ENCODE measurements around the gene GAD2. TPM values are rescaled to one million over a fixed set of nuclear protein-coding genes. Genes with fewer than 3 reads are reported as not detected.

GAD2 gene
- total RNA-seq, 1 donor from 2014 or later: not detected

DNA sequence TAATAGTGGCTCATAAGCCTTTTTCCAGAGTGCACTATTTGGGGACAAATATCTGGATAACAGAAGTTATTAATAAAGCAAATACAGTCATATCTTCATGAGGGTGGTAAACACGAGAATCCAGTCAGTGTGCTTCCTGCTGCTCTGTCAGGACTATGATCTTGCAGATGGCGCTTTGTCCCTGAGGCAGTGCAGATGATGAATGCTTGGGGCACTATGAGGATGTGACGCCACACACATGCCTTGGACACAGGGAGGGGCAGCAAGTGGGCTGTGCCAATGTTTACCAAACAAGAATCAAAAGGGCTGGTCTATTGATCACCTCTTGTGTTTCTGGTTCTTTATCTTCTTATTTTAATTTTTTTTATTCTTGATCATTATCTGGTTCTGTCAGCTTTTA is 79.8 kb downstream of the GAD2 start:
- Histone ChIP-seq H3K27ac (no peak overlapping the region), H3K4me1 (no peaks in the 10 kb centered on the region), H3K36me3 (no peaks in the 10 kb centered on the region), H3K4me3 (no peak overlapping the region), H3K9me3 (no peaks in the 10 kb centered on the region), H3K27me3 (no peaks in the 10 kb centered on the region)
- intact Hi-C loops (cut with DNase I): no loop called here
- no peak for DNase-seq (ENCODE audit: extremely low spot score in 2 of 2)
- TF ChIP-seq CTCF (IDR thresholded peaks at IDR 0.05) (no peak), POLR2AphosphoS5 (IDR thresholded peaks at IDR 0.05; ENCODE audit: insufficient read depth in 1 of 2, low read depth in 1 of 2) (no peak), POLR2A (IDR thresholded peaks at IDR 0.05) (no peak)

DNA sequence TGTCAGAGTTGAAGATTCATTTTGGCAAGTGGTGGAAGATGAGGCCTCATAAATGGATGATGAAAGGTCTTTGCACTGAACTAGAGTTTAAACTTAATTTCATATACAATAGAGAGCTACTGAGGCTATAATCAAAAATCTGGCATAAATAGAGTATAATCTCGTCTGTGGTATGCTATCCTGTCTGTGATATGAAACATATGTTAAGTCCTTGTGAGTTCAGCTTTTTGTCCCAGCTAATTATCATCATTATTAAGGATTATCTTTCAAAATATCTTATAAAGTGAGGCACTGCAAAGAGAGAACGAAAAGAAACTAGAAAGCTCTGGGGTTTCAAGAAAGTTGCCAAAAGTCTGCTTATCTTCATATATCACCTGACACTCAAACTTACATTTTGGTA is 83.4 kb downstream of the GAD2 start:
- no peaks in the 10 kb centered on the region for H3K4me1 ChIP-seq
- H3K27ac ChIP-seq: no peak overlapping the region
- H3K27me3 ChIP-seq: no peaks in the 10 kb centered on the region
- H3K4me3 ChIP-seq: no peak overlapping the region
- TF ChIP-seq CTCF (IDR thresholded peaks at IDR 0.05) (no peak), POLR2A (IDR thresholded peaks at IDR 0.05) (no peak), POLR2AphosphoS5 (IDR thresholded peaks at IDR 0.05; ENCODE audit: insufficient read depth in 1 of 2, low read depth in 1 of 2) (no peak)
- no peaks in the 10 kb centered on the region for H3K9me3 ChIP-seq
- no peak for DNase-seq (ENCODE audit: extremely low spot score in 2 of 2)
- H3K36me3 ChIP-seq: no peaks in the 10 kb centered on the region
- intact Hi-C loops (cut with DNase I): no loop called here

- DNase-seq (ENCODE audit: extremely low spot score in 2 of 2): no peak
- intact Hi-C loops (cut with DNase I): no loop called here
These were observed 86.8 kb downstream of the GAD2 start for GRCh38 chr10:26303366-26303765.

DNA sequence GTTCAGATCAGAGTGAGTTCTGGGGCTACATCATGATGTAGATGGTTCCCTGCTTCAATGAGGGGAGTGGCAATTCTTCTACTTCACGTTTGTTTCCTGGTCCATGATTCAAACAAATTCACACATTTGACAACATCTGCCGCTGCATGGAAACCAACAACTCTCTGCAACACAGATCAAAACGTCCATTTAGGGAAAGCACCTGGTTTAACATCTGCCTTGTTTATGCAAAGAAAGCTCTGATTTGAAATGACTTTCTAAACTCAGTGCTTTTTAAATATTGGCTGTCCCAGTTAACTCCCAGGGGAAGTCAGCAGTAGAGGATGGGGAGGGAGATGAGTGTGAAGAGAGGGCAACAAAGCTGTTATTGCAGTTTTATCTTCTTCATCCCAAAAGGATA is 93.8 kb downstream of the GAD2 start:
- no peaks in the 10 kb centered on the region for H3K27me3 ChIP-seq
- H3K9me3 ChIP-seq: no peaks in the 10 kb centered on the region
- H3K27ac ChIP-seq: no peak overlapping the region
- H3K4me1 ChIP-seq: no peaks in the 10 kb centered on the region
- intact Hi-C loops (cut with DNase I): no loop called here
- no peak overlapping the region for H3K4me3 ChIP-seq
- no peaks in the 10 kb centered on the region for H3K36me3 ChIP-seq
- DNase-seq (ENCODE audit: extremely low spot score in 2 of 2): no peak
- TF ChIP-seq POLR2A (IDR thresholded peaks at IDR 0.05) (no peak), POLR2AphosphoS5 (IDR thresholded peaks at IDR 0.05; ENCODE audit: insufficient read depth in 1 of 2, low read depth in 1 of 2) (no peak), CTCF (IDR thresholded peaks at IDR 0.05) (no peak)

More at GRCh38 chr10:26303366-26303765, 86.8 kb downstream of the GAD2 start:
- TF ChIP-seq POLR2A (IDR thresholded peaks at IDR 0.05) (no peak), CTCF (IDR thresholded peaks at IDR 0.05) (no peak), POLR2AphosphoS5 (IDR thresholded peaks at IDR 0.05; ENCODE audit: insufficient read depth in 1 of 2, low read depth in 1 of 2) (no peak)
- H3K4me3 ChIP-seq: no peak overlapping the region
- no peaks in the 10 kb centered on the region for H3K36me3 ChIP-seq
- H3K27me3 ChIP-seq: no peaks in the 10 kb centered on the region
- no peaks in the 10 kb centered on the region for H3K4me1 ChIP-seq
- no peak overlapping the region for H3K27ac ChIP-seq
- H3K9me3 ChIP-seq: no peaks in the 10 kb centered on the region

DNA sequence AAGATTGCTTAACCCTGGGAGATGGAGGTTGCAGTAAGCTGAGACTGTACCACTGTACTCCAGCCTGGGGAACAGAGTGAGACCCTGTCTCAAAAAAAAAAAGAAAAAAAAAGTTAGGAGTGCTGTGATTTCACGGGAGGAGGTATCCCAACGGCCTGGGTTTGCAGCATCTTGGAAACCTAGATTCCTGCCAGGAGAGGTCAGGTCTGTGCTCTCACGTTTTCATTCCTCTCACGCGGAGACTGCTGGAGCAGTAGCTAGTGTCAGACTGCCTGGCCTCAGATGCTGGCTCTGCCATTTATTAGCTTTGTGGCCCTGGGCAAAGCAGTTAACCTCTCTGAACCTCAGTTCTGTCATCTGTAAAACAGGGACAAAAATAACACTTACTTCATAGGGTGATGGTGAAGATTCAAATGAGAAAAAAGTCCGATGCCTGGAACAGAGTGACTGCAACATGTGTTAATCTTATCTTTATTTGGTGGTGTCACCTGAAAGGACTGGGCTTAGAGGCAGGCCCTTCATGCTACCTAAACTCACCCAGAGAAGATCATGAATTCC is 94.9 kb downstream of the GAD2 start:
- H3K36me3 ChIP-seq: no peaks in the 10 kb centered on the region
- H3K9me3 ChIP-seq: no peaks in the 10 kb centered on the region
- H3K4me1 ChIP-seq: no peaks in the 10 kb centered on the region
- no peaks in the 10 kb centered on the region for H3K27me3 ChIP-seq
- H3K27ac ChIP-seq: no peak overlapping the region
- H3K4me3 ChIP-seq: no peak overlapping the region
- no peak for DNase-seq (ENCODE audit: extremely low spot score in 2 of 2)
- intact Hi-C loops (cut with DNase I): no loop called here
- no peak for TF ChIP-seq POLR2AphosphoS5 (IDR thresholded peaks at IDR 0.05; ENCODE audit: insufficient read depth in 1 of 2, low read depth in 1 of 2)
- TF ChIP-seq CTCF (IDR thresholded peaks at IDR 0.05): no peak
- no peak for TF ChIP-seq POLR2A (IDR thresholded peaks at IDR 0.05)
